Caco-2 (cell line): ENCODE results near the gene LENG1. TPM values are rescaled to one million over a fixed set of nuclear protein-coding genes. Genes with fewer than 3 reads are reported as not detected.

Experiments
- BruUV-seq: library from RNA; stranded (reverse); fragments of 400-500 nt; replicated peaks from 2 replicates; lab custom pipeline; 2021; lab: Mats Ljungman, UMichigan
- CTCF ChIA-PET: fragments of 300-600 bp; sonication (Branson Sonifier 250); formaldehyde crosslinking; loops from one replicate; lab custom pipeline; 2022; ENCODE audit warnings: antibody characterized with exemption; lab: Charles Lee
- POLR2A ChIA-PET: fragments of 300-600 bp; sonication (Branson Sonifier 250); formaldehyde crosslinking; loops from one replicate; lab custom pipeline; 2022; ENCODE audit warnings: antibody characterized with exemption; lab: Charles Lee
- DNase-seq, 2 experiments: peaks; one replicate each; pipeline versions ENCODE4 v3.0.0 to v3.0.0-alpha.2; 2020 to 2022
- H3K27me3 ChIP-seq: replicated peaks from 2 replicates; pipeline ENCODE4 v1.6.0; 2011; ENCODE audit warnings: low read length; ENCODE audit not compliant: control insufficient read depth, insufficient read depth
- H3K36me3 ChIP-seq: 2 replicates; pipeline ENCODE4 v1.5.1; 2011; ENCODE audit warnings: low read length; ENCODE audit not compliant: control insufficient read depth, insufficient read depth
- H3K4me1 ChIP-seq: fragments of 250-450 bp; sonication (Bioruptor Pico); 2 replicates; pipeline ENCODE4 v1.5.1; 2020; ENCODE audit warnings: mild to moderate bottlenecking
- H3K4me3 ChIP-seq: 2 replicates; pipeline ENCODE4 v1.5.1; 2011; ENCODE audit warnings: low read depth, mild to moderate bottlenecking, control low read depth, low read length
- H3K9me3 ChIP-seq: fragments of 250-450 bp; sonication (Bioruptor Pico); 2 replicates; pipeline ENCODE4 v1.5.1; 2020; ENCODE audit warnings: mild to moderate bottlenecking, moderate library complexity
- H3K27ac Mint-ChIP-seq: one replicate; pipeline ENCODE4 v1.8.0; 2022; ENCODE audit warnings: mixed read lengths; ENCODE audit not compliant: unreplicated experiment
- H3K27me3 Mint-ChIP-seq: one replicate; pipeline ENCODE4 v1.8.0; 2022; ENCODE audit warnings: mixed read lengths; ENCODE audit not compliant: insufficient read depth, unreplicated experiment
- H3K36me3 Mint-ChIP-seq: one replicate; pipeline ENCODE4 v1.8.0; 2022; ENCODE audit warnings: mild to moderate bottlenecking, mixed read lengths; ENCODE audit not compliant: insufficient read depth, unreplicated experiment
- H3K4me1 Mint-ChIP-seq: one replicate; pipeline ENCODE4 v1.8.0; 2022; ENCODE audit warnings: low read depth, mixed read lengths; ENCODE audit not compliant: unreplicated experiment
- H3K4me3 Mint-ChIP-seq: one replicate; pipeline ENCODE4 v1.8.0; 2022; ENCODE audit warnings: mild to moderate bottlenecking, moderate library complexity, mixed read lengths; ENCODE audit not compliant: unreplicated experiment
- H3K9me3 Mint-ChIP-seq: one replicate; pipeline ENCODE4 v1.8.0; 2022; ENCODE audit warnings: mixed read lengths; ENCODE audit not compliant: unreplicated experiment
- intact Hi-C: fragments of 100-400 bp; cut with micrococcal nuclease; formaldehyde crosslinking; loops from one replicate; pipeline ENCODE4 v1.10.0; 2022; ENCODE audit not compliant: unreplicated experiment
- total RNA-seq: library from RNA; stranded (reverse); gene quantifications from 2 replicates; pipeline ENCODE4 v1.2.3, GENCODE V29; 2022
- TF ChIP-seq, protein P1 (sequence below), 2 experiments: fragments of 200-600 bp in 1 of 2; IDR thresholded peaks; 1 replicate in 1 of 2; 2 replicates in 1 of 2; pipeline versions ENCODE4 v1.5.1 to v1.8.0; 2011 to 2022; ENCODE audit warnings: antibody characterized with exemption in 1 of 2, control low read depth in 1 of 2, inconsistent platforms in 1 of 2, low read depth in 1 of 2, low read length in 1 of 2, mild to moderate bottlenecking in 1 of 2, moderate library complexity in 1 of 2; ENCODE audit not compliant: insufficient read depth in 1 of 2, severe bottlenecking in 1 of 2, unreplicated experiment in 1 of 2

LENG1 gene
- total RNA-seq, 1 experiment from 2014 or later: 6.9 TPM

DNA sequence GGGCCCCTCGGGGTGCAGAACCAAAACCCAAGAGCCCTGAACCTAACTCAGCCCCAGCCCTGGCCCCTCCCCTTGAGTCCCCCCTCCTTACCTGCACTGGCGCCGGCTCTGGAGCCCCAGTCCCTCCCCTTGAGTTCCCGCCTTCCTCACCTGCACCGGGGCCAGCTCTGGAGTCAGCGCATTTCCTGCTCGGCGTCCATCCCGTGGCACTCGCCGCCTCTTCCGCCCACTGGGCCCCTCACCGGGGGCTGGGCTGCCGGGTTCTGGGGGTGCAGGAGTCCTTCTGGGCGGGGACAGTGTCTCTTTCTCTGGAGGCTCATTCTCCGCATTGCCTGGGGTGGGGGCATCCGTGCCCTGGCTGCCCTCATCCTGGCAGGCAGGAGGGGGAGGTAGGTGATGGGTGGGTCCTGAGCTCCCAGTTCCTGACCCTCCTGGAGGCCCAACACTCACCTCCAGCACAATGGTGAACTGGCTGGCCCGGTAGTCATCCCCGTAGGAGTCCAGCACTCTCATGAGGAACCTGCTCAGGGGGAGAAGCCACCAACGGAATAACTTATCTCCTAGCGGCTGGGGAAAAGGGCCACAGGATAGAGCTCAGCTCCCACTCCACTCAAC lies 51.5 kb downstream of the LENG1 start:
- ChIA-PET CTCF (no interaction called here), POLR2A (no interaction called here)
- BruUV-seq: no TSS peak
- Mint-ChIP-seq H3K36me3 (peaks cover 65% of the 10 kb centered on the region), H3K27me3 (no peaks in the 10 kb centered on the region), H3K27ac (no peak overlapping the region), H3K4me1 (peaks cover 13% of the 10 kb centered on the region), H3K9me3 (no peaks in the 10 kb centered on the region), H3K4me3 (no peak overlapping the region)
- H3K4me1 ChIP-seq: no peaks in the 10 kb centered on the region
- intact Hi-C loops: no loop called here
- H3K4me3 ChIP-seq: no peak overlapping the region
- TF ChIP-seq, protein P1, sequence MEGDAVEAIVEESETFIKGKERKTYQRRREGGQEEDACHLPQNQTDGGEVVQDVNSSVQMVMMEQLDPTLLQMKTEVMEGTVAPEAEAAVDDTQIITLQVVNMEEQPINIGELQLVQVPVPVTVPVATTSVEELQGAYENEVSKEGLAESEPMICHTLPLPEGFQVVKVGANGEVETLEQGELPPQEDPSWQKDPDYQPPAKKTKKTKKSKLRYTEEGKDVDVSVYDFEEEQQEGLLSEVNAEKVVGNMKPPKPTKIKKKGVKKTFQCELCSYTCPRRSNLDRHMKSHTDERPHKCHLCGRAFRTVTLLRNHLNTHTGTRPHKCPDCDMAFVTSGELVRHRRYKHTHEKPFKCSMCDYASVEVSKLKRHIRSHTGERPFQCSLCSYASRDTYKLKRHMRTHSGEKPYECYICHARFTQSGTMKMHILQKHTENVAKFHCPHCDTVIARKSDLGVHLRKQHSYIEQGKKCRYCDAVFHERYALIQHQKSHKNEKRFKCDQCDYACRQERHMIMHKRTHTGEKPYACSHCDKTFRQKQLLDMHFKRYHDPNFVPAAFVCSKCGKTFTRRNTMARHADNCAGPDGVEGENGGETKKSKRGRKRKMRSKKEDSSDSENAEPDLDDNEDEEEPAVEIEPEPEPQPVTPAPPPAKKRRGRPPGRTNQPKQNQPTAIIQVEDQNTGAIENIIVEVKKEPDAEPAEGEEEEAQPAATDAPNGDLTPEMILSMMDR (IDR thresholded peaks at IDR 0.05; ENCODE audit: insufficient read depth in 1 of 2, low read depth in 1 of 2, low read length in 1 of 2, severe bottlenecking in 1 of 2, unreplicated experiment in 1 of 2): no peak
- peak in 1 of 2 experiments; percentile 25 for DNase-seq
- peaks cover 4% of the 10 kb centered on the region for H3K36me3 ChIP-seq
- H3K9me3 ChIP-seq: no peaks in the 10 kb centered on the region
- H3K27me3 ChIP-seq: no peaks in the 10 kb centered on the region

DNA sequence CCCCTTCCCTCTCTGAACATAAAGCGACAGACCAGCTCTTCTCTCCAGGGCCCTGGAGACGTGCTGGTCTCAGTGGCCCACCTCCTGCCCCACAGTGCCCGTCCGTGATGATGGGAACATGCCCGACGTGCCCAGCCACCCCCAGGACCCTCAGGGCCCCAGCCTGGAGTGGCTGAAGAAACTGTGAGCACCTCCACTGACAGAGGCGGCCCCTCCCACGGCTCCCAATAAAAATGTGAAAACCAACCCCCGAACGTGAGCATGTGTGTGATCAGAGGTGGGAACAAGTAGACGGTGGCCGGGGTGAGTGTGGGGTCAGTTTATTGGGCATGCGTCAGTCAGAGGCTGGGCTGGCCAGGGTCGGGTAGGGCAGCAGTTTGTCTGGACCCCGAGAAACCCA lies 52.8 kb downstream of the LENG1 start:
- ChIA-PET CTCF (interaction anchor here (0.8 kb wide), 1 partner anchor 8 kb away, joined by 3 read pairs; no protein-coding TSS in a partner anchor), POLR2A (no interaction called here)
- peak in 1 of 2 experiments; percentile 25 for DNase-seq
- TF ChIP-seq, protein P1 (IDR thresholded peaks at IDR 0.05; ENCODE audit: insufficient read depth in 1 of 2, low read depth in 1 of 2, low read length in 1 of 2, severe bottlenecking in 1 of 2, unreplicated experiment in 1 of 2): no peak
- Mint-ChIP-seq H3K36me3 (peaks cover 65% of the 10 kb centered on the region), H3K4me3 (no peak overlapping the region), H3K27ac (no peak overlapping the region), H3K9me3 (no peaks in the 10 kb centered on the region), H3K27me3 (no peaks in the 10 kb centered on the region), H3K4me1 (peaks cover 13% of the 10 kb centered on the region)
- H3K4me3 ChIP-seq: no peak overlapping the region
- no TSS peak for BruUV-seq
- intact Hi-C loops: no loop called here
- no peaks in the 10 kb centered on the region for H3K27me3 ChIP-seq
- H3K4me1 ChIP-seq: no peaks in the 10 kb centered on the region
- no peaks in the 10 kb centered on the region for H3K9me3 ChIP-seq
- H3K36me3 ChIP-seq: peaks cover 4% of the 10 kb centered on the region

DNA sequence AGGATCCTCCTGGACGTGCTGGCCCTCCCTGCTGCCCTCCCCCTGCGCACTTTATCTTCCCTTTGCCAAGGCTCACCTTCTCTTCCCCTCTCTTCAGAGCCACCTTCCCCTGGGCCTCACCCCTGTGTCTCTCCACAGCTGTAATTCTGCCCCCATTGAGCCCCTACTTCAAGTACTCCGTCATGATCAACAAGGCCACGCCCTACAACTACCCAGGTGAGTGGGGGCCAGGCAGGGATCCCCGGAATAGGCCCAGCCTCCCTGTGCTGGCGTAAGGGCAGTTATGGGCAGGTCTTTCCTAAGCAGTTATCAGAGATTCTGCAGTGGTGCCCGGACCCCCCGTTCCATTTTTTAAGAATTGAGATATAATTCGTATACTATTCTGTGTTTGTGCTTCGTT lies 53.7 kb downstream of the LENG1 start:
- DNase-seq: no peak
- peak overlapping the region; percentile 60 for H3K27ac Mint-ChIP-seq
- BruUV-seq: no TSS peak
- Histone ChIP-seq H3K36me3 (peaks cover 2% of the 10 kb centered on the region), H3K9me3 (no peaks in the 10 kb centered on the region), H3K4me3 (no peak overlapping the region), H3K27me3 (no peaks in the 10 kb centered on the region), H3K4me1 (no peaks in the 10 kb centered on the region)
- H3K9me3 Mint-ChIP-seq: no peaks in the 10 kb centered on the region
- no peaks in the 10 kb centered on the region for H3K27me3 Mint-ChIP-seq
- peaks cover 13% of the 10 kb centered on the region for H3K4me1 Mint-ChIP-seq
- no peak overlapping the region for H3K4me3 Mint-ChIP-seq
- H3K36me3 Mint-ChIP-seq: peaks cover 60% of the 10 kb centered on the region
- TF ChIP-seq, protein P1 (IDR thresholded peaks at IDR 0.05; ENCODE audit: insufficient read depth in 1 of 2, low read depth in 1 of 2, low read length in 1 of 2, severe bottlenecking in 1 of 2, unreplicated experiment in 1 of 2): no peak
- intact Hi-C loops: no loop called here
- ChIA-PET CTCF (interaction anchor here (0.8 kb wide), 1 partner anchor 9 kb away, joined by 3 read pairs; no protein-coding TSS in a partner anchor), POLR2A (no interaction called here)

Other genes starting within 250 kb of the LENG1 start
- gene CACNG8, start 196.8 kb downstream of the LENG1 start, total RNA-seq: 0.91 and 1.1 TPM in 2 replicates
- gene CACNG6, start 168.1 kb downstream of the LENG1 start, total RNA-seq: 1.4 and 1.6 TPM in 2 replicates
- gene VSTM1, start 95.8 kb downstream of the LENG1 start, total RNA-seq: not detected in 2 replicates
- not detected in 2 replicates for gene TARM1, start 78.4 kb downstream of the LENG1 start, total RNA-seq
- gene OSCAR, start 58.9 kb downstream of the LENG1 start, total RNA-seq: 0.23 TPM in 1 of 2 replicates, not detected in the other
- gene NDUFA3, start 56.9 kb downstream of the LENG1 start, total RNA-seq: 185 and 196 TPM in 2 replicates
- 23.0 and 26.0 TPM in 2 replicates for gene TFPT, start 44.1 kb downstream of the LENG1 start, total RNA-seq
- 95.0 and 99.0 TPM in 2 replicates for gene PRPF31, start 44.0 kb downstream of the LENG1 start, total RNA-seq
- 77.7 and 82.1 TPM in 2 replicates for gene CNOT3, start 22.0 kb downstream of the LENG1 start, total RNA-seq
- 38.9 and 45.9 TPM in 2 replicates for gene TMC4, start 13.4 kb upstream of the LENG1 start, total RNA-seq
- gene MBOAT7, start 29.9 kb upstream of the LENG1 start, total RNA-seq: 137 and 149 TPM in 2 replicates
- gene TSEN34, start 31.6 kb upstream of the LENG1 start, total RNA-seq: 42.6 TPM in 2 replicates
- gene RPS9, start 41.1 kb upstream of the LENG1 start, total RNA-seq: 1,040 and 1,045 TPM in 2 replicates
- gene LILRB3, start 63.3 kb upstream of the LENG1 start, total RNA-seq: not detected in 2 replicates
- gene LILRA6, start 83.1 kb upstream of the LENG1 start, total RNA-seq: not detected in 2 replicates
- gene LILRB5, start 97.6 kb upstream of the LENG1 start, total RNA-seq: not detected in 2 replicates
- not detected in 2 replicates for gene LILRB2, start 121.4 kb upstream of the LENG1 start, total RNA-seq
- not detected in 2 replicates for gene LILRA5, start 153.4 kb upstream of the LENG1 start, total RNA-seq
- not detected in 2 replicates for gene LILRA4, start 179.4 kb upstream of the LENG1 start, total RNA-seq
- not detected in 2 replicates for gene LAIR1, start 205.2 kb upstream of the LENG1 start, total RNA-seq